Measurements from ENCODE around the gene TAF11.
"Not testable (repeated sequence)": the region's sequence is repeated elsewhere in the genome, so short reads cannot be mapped to it uniquely, and the experiment has no call there.

TAF11 gene

GRCh38 chr6:34904990-34905613, 17.3 kb upstream of the TAF11 start:
- DNase-seq: no peak

GRCh38 chr6:34901930-34902329, 14.1 kb upstream of the TAF11 start:
- no peak for DNase-seq

DNA sequence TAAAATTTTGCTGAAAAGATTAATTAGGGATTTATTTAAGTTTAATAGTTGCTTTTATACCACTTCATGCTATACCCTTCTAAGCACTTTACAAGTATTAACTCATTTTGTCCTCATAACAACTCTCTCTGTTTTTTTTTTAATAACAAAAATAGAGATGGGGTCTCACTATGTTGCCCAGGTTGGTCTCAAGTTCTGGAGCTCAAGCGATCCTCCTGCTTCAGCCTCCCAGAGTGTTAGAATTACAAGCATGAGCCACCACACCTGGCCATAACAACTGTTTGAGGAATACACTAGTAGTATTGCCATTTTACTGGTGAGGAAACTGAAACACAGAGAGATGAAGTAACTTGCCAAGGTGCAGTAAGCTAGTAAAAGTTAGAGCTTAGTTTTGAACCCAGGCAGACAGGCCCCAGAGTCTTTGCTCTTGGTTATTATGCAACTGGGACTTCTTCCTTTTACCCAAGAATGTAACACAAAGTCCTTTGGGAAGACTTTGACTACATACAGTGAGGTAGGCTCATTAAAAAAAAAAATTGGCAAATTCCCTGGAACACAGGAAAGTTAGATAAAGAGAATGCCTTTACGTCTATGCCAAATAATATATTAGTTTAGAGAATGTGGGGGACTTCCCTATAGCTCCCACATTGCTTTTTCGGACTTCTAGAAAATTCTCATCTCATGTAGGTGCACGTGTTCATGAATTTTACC, 12.6 kb upstream of the TAF11 start:
- DNase-seq: no peak

GRCh38 chr6:34899748-34900147, 11.9 kb upstream of the TAF11 start:
- DNase-seq: not testable (repeated sequence)

GRCh38 chr6:34897716-34898115, 9.9 kb upstream of the TAF11 start:
- no peak for DNase-seq

GRCh38 chr6:34897130-34897529, 9.3 kb upstream of the TAF11 start:
- DNase-seq: no peak

GRCh38 chr6:34894693-34895092, 6.9 kb upstream of the TAF11 start:
- DNase-seq: no peak

DNA sequence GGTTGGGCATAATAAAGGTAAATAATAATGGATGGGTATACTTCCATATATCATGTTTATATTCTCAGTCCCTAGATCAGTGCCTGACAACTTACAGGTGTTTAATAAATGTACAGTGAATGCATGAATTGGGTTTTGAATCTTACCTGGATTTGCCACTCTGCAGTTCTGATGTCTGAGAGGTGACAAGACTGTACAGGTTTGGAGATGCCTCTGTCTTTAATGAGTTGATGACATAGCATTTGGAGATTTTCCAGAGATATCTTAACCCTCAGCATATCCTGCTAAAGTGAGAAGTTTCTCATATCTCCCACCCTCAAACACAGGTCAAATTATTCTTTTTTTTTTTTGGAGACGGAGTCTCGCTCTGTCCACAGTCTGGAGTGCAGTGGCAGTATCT, 3.5 kb upstream of the TAF11 start:
- no peak for DNase-seq

GRCh38 chr6:34890533-34890925, 2.7 kb upstream of the TAF11 start:
- no peak for DNase-seq

DNA sequence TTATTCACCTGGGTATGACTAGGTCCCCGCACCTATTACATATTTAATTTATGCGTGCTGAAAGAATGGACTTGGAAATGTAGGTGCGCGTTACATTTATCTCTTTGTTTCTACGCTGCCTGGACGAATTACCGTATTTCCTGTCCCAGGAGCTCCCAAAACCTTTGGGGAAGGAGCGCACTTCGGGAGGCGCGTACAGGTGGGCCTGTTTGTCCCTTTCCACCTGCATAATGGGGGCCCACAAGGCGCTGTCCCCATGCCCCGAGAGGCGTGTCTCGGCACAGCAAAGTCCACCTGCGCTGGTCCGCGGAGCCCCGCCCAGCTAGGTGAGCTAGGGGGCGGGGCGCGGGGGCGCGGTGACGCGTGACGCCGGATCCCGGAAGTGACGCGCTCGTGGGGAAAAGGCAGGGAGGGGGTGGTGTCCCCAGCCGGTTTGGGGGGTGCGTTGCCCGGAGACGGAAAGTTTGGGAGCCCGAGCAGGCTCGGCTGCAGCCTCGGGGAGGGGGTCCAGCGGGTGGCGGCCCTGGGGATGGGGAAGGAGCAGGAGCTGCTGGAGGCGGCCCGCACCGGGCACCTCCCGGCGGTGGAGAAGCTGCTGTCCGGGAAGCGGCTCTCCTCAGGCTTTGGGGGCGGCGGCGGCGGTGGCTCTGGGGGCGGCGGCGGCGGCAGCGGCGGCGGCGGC, 1.2 kb upstream of the TAF11 start, which contains the start of gene ANKS1A:
TSS of gene ANKS1A (plus strand) at position 382 of the 682 bp plus-strand sequence. CDS start at position 530, 148 bp downstream.
- DNase-seq: peak; percentile 93

GRCh38 chr6:34888514-34888856, 643 bp upstream of the TAF11 start:
- DNase-seq: peak; percentile 78

GRCh38 chr6:34885837-34886236, 2.0 kb downstream of the TAF11 start:
- not testable (repeated sequence) for DNase-seq

- no peak for DNase-seq
These were observed 2.8 kb downstream of the TAF11 start for GRCh38 chr6:34884996-34885395.

GRCh38 chr6:34884073-34884472, 3.8 kb downstream of the TAF11 start:
- not testable (repeated sequence) for DNase-seq

DNA sequence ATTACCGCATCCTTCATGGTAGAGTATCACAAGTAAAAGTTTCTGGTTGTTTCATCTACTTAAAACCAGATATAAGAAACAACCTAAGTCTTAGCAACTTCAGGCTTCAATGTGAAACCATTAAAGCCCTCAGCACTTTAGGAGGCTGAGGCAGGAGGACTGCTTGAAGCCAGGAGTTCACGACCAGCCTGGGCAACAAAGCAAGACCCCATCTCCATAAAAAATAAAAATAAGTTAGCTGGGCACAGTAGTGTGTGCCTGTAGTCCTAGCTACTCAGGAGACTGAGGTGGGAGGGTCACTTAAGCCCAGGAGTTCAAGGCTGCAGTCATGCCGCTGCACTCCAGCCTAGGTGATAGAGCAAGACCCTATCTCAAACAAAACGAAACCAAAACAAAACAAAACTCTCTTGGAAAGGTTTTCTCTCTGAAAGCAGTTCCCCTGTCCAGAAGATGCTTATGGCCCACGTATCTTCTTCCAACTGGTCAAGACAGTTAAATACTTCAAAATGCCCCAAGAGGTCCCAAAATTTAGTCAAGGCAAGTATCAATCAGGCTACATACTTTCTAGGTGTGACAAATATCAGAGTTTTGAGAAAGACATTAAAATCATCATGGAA, 9.9 kb downstream of the TAF11 start:
- no peak for DNase-seq

- no peak for DNase-seq
These were observed 10.6 kb downstream of the TAF11 start for GRCh38 chr6:34877259-34877658.

DNA sequence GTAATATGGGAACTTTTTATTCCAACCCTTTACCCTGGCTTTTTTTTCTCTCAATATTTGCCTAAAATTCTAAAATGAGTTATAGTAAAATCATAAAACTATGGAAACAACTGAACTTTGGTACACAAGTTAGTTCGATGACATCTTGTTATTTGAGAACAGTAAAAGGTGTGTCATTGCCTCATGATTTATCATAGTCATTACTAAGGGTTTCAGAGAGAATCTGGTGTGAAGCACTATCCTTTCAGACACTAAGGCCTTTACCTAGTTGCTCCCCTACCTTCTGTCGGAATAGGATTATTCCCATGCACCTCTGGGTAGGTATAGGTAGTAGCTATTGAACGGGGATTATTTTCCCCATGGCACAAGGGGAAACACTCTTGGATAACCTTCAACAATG, 11.4 kb downstream of the TAF11 start:
- no peak for DNase-seq

DNA sequence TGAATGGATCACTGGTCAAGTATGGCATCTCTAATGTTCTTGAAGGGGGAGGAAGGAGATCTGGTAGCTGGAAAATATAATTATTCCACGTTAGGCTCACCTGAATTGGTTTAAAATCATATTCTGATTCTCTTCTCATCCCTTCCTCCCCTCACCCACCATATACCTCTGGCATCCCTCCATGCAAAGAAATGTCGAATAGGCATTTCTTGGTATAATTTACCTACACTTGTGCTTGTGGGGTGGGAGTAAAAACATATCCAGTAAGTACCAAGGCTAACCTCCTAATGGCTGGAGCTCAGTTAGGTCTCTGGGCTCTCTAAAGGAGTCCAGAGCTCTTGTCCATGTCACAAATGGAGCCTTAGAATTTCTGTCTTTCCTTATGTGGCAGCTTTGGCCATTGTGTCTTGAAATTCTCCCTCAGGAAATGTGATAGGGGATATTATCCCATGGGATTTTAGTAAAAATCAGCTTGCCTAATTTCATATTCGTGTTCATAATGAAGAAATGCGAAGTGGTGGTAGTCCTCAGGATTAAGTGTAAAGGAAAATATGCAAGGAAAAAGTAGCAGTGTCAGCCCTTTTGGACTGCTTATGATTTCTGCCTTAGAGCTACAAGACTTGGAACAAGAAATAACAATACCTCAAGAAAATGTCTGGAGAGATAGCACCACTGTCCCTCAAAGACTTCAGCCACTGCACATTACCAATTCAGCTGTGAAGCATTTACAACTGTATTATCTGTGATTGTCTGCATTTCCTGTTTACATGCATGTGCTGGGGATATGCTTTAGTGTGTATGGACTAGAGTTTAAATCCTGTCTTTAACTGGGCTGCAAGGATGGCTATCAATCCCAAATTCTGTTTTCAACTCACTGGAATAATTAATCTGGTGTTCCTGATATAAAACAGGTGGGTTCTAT, 12.3 kb downstream of the TAF11 start:
- DNase-seq: no peak

DNA sequence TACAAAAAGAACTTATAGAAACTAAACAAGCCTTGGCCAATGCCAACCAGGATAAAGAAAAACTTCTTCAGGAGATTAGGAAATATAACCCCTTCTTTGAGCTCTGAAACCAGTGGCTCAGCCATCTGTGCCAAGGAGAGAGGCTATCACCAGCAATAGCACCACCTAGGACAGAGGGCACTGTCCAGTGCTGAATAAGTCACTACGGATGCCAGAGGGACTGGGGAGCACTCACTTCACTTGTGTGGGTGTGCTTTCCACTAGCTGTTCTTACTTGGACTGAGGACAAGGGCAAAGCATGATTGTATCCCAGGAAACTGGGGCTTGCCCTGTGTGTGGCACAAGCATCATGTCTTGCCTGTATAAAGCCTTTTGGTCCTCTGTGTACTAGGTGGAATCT, 15.5 kb downstream of the TAF11 start:
- no peak for DNase-seq

DNA sequence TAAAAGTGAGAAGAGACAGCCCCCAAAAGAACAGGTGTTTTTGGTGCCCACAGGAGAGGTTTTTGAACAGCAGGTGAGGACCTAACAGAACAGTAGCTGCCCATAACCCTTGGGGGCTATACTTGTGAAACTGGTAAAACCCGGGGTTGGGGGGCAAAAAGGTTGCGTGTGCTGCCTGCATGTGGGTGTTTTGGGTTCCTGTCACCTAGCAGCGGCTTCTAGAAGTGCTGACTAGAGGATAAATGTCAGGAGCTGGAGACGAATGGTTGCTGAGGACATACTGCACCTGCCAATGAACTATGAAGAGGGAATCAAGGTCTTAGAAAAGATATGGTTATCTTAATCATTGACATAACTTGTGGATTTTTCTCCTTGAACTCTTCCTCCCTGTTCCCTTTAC, 16.0 kb downstream of the TAF11 start:
- no peak for DNase-seq

DNA sequence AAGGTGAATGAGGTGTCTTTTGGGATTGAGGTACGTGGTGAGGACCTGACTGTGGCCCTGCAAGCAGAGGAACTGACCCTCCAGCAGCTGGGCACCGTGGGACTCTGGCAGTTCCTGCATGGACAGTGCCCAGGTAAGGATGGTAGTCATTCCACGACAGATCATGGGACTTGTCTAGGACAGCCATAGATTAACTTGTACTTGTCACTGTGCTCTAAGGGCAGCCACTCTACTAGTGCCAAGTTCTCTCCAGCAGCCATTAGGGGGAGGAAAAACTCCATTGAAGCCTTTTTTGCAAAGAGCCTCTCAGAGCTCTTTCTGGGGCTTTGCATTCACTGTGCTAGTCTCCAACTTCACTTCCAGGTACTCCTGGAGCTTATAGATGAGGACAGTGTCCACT, 20.4 kb downstream of the TAF11 start:
- no peak for DNase-seq

DNA sequence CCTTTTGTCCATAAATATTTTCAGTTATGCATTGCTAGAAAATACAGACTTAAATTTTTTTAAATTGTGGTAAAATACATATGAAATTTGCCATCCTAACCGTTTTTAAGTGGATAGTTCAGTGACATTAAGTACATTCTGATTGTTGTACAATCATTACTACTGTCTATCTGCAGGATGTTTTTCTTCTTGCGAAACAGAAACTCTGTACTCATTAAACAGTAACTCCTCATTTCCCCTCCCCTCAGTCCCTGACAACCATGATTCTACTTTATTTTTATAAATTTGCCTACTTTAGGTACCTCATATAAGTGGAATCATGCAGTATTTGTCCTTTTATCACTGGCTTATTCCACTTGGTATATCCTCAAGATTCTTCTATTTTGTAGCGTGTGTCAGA, 21.3 kb downstream of the TAF11 start:
- no peak for DNase-seq

GRCh38 chr6:34865107-34865506, 22.7 kb downstream of the TAF11 start:
- DNase-seq: no peak
